Muscle of leg (tissue), 11 donors: Measurements from ENCODE around the gene CPNE2. TPM values are rescaled to one million over a fixed set of nuclear protein-coding genes. Genes with fewer than 3 reads are reported as not detected.

Experiments
- DNase-seq: peaks from one replicate; pipeline ENCODE4 v3.0.0; 2013
- H3K27ac ChIP-seq: one replicate; pipeline ENCODE4 v1.5.1; 2013; ENCODE audit warnings: mild to moderate bottlenecking, low read length, control low read depth
- H3K27me3 ChIP-seq: one replicate; pipeline ENCODE4 v1.6.1; 2013; ENCODE audit warnings: low read length; ENCODE audit not compliant: control insufficient read depth, insufficient read depth
- H3K36me3 ChIP-seq: one replicate; pipeline ENCODE4 v1.6.1; 2013; ENCODE audit warnings: low read length; ENCODE audit not compliant: control insufficient read depth, insufficient read depth
- H3K4me1 ChIP-seq: one replicate; pipeline ENCODE4 v1.6.1; 2013; ENCODE audit warnings: low read length; ENCODE audit not compliant: control insufficient read depth, insufficient read depth
- H3K4me3 ChIP-seq: one replicate; pipeline ENCODE4 v1.5.1; 2013; ENCODE audit warnings: low read length, control low read depth
- H3K9me3 ChIP-seq: replicated peaks from 2 replicates; pipeline ENCODE4 v1.6.1; 2013; ENCODE audit warnings: low read depth, low read length; ENCODE audit not compliant: control insufficient read depth
- WGBS: methylation state at CpG from one replicate; pipeline ENCODE4 v1.1.5; 2013; ENCODE audit warnings: missing lambda C conversion rate; ENCODE audit not compliant: insufficient coverage; 5-methylcytosine and 5-hydroxymethylcytosine counted together
- polyA plus RNA-seq, 8 donors: library from polyadenylated mRNA; unstranded; fragments of 120-200 nt; gene quantifications; one replicate each; pipeline versions ENCODE4 v1.2.1 to v1.2.3, GENCODE V29; 2013; ENCODE audit warnings: inconsistent platforms in 1 of 8, low replicate concordance in 1 of 8; ENCODE audit not compliant: insufficient read length in 8 of 8, insufficient read depth in 1 of 8
- total RNA-seq: library from RNA; stranded (reverse); fragments of 120-200 nt; gene quantifications from one replicate; pipeline ENCODE4 v1.2.4, GENCODE V29; 2013

Gene CPNE2
- total and polyA plus RNA-seq, 9 donors, result 14.8 to 34.2 (median 28.2) TPM

DNA sequence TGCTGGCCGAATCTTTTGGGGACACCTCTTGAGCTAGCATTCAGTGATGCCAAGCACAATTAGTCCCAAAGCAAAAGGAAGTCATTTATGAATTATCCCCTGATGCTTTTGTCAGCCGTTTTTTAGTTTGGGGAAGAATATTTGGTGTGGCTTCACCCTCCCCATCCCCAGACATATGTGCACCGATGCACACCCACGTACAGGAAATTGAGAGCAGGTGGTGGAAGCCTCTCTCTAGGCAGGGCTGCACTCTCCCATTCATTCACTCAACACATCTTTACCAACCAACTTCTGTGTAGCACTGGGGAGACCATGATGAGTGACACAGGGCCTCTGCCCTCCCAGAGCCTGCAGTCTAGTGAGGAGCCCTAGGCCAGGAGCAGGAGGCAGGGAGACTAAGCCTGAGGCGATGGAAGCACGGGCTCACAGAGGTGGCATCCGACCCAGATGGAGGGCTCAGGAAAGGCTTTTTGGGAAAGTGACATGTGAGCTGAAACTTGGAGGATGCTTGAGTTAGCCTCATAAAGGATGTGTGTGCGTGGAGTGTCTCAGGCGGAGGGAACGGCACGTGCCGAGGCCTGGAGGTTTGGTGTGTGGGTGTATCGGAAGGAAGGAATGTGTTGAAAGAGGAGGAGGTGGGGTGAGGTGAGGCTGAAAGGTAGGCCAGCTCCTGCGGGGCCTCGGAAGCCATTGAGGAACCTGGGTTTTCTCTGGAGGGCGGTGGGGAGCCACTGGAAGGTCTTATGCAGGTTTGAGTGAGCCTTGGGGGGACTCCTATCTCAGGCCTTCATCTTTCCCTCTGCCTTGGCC, 49.6 kb downstream of the CPNE2 start:
- H3K27me3 ChIP-seq, result no peaks in the 10 kb centered on the region
- peaks cover 4% of the 10 kb centered on the region for H3K36me3 ChIP-seq
- 64% methylated on average over 12 of the region's 16 CpGs for WGBS
- DNase-seq, result no peak
- peaks cover 37% of the 10 kb centered on the region for H3K4me1 ChIP-seq
- H3K27ac ChIP-seq, result peak overlapping the region; percentile 7
- H3K9me3 ChIP-seq, result no peaks in the 10 kb centered on the region
- H3K4me3 ChIP-seq, result no peak overlapping the region

DNA sequence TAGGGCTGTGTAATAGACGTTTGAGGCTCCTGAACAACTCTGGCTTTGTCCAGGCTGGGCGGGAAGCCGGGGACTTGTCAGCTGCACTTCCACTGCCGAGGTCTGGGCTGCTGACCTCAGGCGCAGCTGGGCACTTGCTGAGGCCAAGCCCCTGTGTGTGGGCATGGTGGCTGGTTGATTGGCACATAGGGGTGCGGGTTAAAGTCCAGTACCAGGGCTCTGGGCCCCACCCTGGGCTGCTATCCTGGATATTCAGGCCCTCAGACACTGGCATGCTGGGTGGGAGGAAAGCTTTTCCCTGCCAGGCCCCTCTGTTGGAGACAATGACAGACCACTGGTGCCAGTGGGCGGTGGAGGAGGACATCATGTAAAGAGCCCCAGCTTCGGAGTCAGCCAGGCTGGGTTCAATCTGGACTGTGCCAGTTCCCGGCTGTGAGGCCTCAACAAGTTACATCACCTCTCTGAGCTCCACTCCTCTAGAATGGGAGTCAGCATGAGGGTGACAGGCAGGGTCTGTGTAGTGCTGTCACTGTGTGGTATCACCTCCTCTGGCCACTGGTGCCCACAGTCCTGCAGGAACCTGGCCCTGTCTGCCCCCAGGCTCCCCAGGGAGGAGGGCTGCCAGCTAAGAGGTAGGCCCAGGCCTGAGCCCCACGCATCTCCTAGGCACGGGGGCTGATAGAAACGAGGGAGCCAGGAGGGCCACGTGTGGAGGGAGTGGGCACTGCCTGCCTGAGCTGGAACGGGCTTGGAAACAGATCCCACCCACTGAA, 51.0 kb downstream of the CPNE2 start:
- Histone ChIP-seq H3K36me3 (no peaks in the 10 kb centered on the region), H3K27me3 (no peaks in the 10 kb centered on the region), H3K4me1 (peaks cover 47% of the 10 kb centered on the region), H3K4me3 (no peak overlapping the region), H3K9me3 (no peaks in the 10 kb centered on the region), H3K27ac (no peak overlapping the region)
- no peak for DNase-seq
- 74% methylated on average over 12 of the region's 14 CpGs for WGBS

DNA sequence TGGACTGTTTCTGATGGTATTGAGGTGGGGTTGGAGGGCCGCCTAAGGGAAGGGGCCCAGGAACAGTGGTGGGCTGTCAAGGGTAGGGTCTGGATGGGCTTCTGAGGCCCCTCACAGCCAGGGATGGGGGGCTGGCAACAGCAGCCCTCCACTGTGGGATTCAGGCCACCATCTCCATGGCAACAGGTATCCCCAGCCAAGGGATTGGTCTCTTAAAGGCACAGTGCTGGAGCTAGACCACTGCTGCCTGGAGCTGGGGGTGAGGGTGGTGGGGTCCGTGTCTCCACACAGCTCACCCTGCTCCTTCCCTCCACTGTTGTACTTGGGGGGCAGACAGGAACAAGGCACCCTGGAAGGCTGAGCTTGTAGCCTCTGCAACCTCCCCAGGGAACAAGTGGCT, 51.6 kb downstream of the CPNE2 start:
- Histone ChIP-seq H3K9me3 (no peaks in the 10 kb centered on the region), H3K27me3 (no peaks in the 10 kb centered on the region), H3K4me1 (peaks cover 54% of the 10 kb centered on the region), H3K36me3 (peaks cover 3% of the 10 kb centered on the region), H3K27ac (peak overlapping the region; percentile 49), H3K4me3 (no peak overlapping the region)
- 86% methylated on average over 1 of the region's 2 CpGs for WGBS
- DNase-seq, result no peak

DNA sequence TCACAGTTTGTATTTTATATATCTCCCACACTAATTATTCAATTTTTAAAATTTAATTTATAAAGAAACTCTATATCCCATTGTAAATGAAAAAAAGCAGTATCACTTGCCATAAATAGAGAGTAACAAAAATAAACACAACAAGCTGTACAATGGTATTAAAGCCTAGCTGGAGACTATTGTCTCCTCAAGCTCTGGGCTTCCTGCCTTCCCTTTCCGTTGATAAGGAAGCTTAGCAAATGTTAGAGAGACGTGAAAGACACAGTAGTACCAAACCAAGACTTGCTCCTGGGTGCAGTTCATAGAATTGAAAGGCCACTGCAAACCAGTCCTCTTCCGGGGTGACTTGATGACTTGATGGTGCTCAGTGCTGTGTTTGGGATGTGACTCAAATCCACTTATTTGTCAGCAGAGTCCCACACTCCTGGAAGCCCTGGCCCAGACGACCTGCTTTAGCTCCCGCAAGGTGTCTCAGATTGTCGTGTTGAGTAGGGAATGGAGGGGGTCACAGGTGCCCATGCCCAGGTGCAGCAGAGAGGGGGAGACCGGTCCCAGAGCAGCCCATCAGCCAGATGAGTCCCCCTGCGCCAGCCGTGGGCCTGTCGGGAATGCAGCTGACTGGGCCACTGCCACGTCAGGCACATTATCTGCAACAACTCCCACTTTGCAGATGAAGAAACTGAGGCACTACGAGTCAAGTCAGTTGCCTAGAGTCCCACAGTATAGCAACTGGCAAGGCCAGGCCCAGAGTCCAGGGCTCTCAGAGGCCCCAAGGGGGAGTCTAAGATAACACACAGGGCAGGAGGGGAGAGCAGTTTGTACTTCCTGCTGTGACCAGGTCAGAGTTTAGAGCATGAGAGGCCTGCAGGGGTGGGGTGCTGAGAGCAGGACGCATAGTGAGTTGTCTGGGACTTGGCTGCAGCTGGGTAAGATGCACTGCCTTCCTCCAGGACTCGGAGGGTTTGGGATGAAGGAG, 53.0 kb downstream of the CPNE2 start:
- WGBS, result 79% methylated on average over 9 of the region's 14 CpGs
- Histone ChIP-seq H3K36me3 (peaks cover 9% of the 10 kb centered on the region), H3K27ac (peak overlapping the region; percentile 49), H3K9me3 (no peaks in the 10 kb centered on the region), H3K4me1 (peaks cover 50% of the 10 kb centered on the region), H3K27me3 (no peaks in the 10 kb centered on the region), H3K4me3 (no peak overlapping the region)
- no peak for DNase-seq

DNA sequence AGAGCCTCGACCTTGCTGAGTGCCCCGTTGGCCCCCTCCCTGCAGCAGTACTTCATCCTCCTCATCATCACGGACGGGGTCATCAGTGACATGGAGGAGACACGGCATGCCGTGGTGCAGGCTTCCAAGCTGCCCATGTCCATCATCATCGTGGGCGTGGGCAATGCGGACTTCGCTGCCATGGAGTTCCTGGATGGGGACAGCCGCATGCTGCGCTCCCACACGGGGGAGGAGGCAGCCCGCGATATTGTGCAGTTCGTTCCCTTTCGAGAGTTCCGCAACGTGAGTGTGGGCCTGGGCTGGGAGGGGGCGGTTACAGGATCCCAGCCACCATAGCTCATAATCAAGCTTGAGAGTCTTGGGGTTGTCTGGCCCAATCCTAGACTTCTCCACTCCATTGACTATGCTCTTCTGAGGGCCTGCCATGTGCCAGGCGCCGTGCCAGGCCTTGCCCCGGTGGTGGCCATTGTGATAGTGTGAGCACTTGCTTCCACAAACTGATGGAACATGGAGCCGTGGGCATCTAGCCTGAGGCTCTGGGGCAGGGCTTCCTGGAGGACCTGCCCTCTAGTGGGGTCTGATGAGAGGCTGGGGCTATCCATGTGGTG, 53.8 kb downstream of the CPNE2 start:
- peak overlapping the region; percentile 86 for H3K27ac ChIP-seq
- no peak for DNase-seq
- H3K4me1 ChIP-seq, result peaks cover 46% of the 10 kb centered on the region
- no peaks in the 10 kb centered on the region for H3K27me3 ChIP-seq
- H3K9me3 ChIP-seq, result no peaks in the 10 kb centered on the region
- 87% methylated on average over 19 of the region's 24 CpGs for WGBS
- H3K36me3 ChIP-seq, result peaks cover 13% of the 10 kb centered on the region
- no peak overlapping the region for H3K4me3 ChIP-seq

DNA sequence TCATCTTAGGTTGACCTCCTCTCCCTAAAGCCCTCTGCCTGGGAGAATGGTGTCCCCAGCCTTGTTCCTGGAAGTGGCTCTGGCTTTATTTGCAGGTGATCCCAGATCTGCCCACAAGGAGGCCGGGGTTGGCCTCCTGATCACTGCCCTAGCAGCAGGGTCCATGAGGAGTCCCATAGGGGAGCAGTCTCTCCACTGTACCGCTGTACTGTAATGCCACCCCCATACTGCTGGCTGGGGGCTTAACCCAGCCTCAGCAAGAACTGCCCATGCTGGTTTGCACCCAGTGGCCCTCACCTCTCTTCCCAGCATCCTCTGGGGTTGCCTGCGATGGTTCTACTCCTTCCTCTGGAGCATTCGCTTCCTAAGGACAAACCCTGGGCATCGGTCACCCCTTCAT, 54.4 kb downstream of the CPNE2 start:
- Histone ChIP-seq H3K27me3 (no peaks in the 10 kb centered on the region), H3K36me3 (peaks cover 15% of the 10 kb centered on the region), H3K4me1 (peaks cover 45% of the 10 kb centered on the region), H3K4me3 (no peak overlapping the region), H3K27ac (peak overlapping the region; percentile 86), H3K9me3 (no peaks in the 10 kb centered on the region)
- DNase-seq, result no peak
- WGBS, result 100% methylated on average over 4 of the region's 5 CpGs

DNA sequence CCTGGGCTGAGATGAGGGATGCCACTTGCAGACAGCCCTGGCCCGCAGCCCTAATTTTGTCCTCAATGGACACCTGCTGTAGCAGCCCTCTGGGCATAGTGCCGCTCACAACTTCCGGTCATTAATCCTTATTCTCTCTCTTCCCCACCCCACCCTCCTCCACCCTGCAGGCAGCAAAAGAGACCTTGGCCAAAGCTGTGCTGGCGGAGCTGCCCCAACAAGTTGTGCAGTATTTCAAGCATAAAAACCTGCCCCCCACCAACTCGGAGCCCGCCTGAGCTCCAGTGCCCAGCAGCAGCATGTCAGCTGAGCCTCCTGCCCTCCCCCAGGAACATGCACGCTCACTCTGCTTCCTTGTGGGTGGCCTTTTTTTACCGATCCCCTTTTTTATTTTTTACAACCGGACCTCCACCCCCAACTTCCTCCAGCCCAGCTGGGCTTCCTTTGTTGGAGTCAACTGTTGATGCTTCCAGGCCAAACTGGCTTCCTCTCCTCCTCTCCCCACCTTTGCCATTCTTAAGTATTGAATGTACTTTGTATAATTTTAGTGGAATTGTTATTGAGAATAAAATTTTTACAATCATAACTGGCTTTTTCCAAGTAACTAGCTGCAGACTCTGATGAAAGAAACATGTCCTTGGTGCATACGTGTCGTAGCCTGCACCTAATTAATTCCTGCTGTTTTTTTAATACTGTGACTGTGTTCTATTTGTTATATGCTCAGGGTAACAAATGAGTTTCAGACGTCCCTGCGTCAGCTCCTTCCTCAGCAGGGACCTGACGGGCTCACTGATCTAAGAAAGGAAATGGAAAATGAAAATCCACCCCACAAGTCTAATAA, 55.2 kb downstream of the CPNE2 start:
- Histone ChIP-seq H3K36me3 (peaks cover 20% of the 10 kb centered on the region), H3K9me3 (no peaks in the 10 kb centered on the region), H3K27ac (peak overlapping the region; percentile 86), H3K4me1 (peaks cover 45% of the 10 kb centered on the region), H3K4me3 (no peak overlapping the region), H3K27me3 (no peaks in the 10 kb centered on the region)
- 6% methylated on average over 6 of the region's 14 CpGs for WGBS
- peak; percentile 87 for DNase-seq

DNA sequence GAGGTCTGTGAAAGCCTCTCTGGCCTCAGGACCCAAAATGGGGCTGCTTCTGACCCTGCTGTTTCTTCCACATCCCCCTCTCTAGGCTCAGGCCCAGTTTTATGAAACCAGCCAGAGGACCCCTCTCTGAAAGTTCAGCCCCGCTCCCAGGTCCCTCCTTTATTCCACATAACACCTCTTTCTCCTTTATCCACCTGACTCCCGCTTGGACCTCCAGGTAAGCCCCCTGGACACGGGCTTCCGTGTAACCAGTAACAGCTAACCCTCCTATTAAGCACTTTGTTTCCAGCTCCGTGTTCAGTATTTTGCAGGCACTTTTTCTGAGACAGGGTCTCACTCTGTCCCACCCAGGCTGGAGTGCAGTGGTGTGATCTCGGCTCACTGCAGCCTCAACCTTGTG, 56.1 kb downstream of the CPNE2 start:
- Histone ChIP-seq H3K4me3 (no peak overlapping the region), H3K36me3 (peaks cover 29% of the 10 kb centered on the region), H3K9me3 (no peaks in the 10 kb centered on the region), H3K4me1 (peaks cover 40% of the 10 kb centered on the region), H3K27ac (peak overlapping the region; percentile 86), H3K27me3 (no peaks in the 10 kb centered on the region)
- 88% methylated on average over 6 of the region's 6 CpGs for WGBS
- DNase-seq, result no peak

DNA sequence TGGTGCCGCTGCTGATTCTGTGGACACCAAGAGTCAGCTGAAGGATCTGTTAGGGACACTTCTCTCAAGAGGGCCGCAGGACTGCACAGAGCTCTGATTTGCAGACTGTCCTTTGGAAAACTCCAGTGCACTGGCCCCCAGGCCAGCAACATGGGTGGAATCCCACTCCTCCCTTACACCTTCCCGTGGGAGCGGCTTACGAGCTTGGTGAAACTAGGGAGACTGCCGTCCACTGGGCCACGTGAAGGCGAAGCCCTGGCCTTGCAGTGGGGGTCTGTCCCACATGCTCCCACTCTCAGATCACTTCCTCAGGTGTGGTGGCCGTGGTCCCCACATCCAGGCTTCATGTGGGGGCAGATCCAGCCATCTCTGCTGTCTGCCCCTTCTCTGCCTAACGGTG, 57.0 kb downstream of the CPNE2 start:
- H3K9me3 ChIP-seq, result no peaks in the 10 kb centered on the region
- H3K27ac ChIP-seq, result no peak overlapping the region
- H3K27me3 ChIP-seq, result no peaks in the 10 kb centered on the region
- peaks cover 34% of the 10 kb centered on the region for H3K4me1 ChIP-seq
- no peak overlapping the region for H3K4me3 ChIP-seq
- DNase-seq, result no peak
- peaks cover 38% of the 10 kb centered on the region for H3K36me3 ChIP-seq
- 90% methylated on average over 10 of the region's 10 CpGs for WGBS
